K562 (cell line): ENCODE measurements around the gene RALGAPB. TPM values are rescaled to one million over a fixed set of nuclear protein-coding genes. Genes with fewer than 3 reads are reported as not detected.
A peak's percentile ranks its signal among the peaks of the same experiment; 100 is the strongest.

ENCODE experiments used
- DIDO1 ChIP-seq: fragments of 450-650 bp; IDR thresholded peaks from 2 replicates; pipeline ENCODE4 v1.6.1; 2016; ENCODE audit warnings: low read depth, missing biosample characterization, missing genetic modification characterization
- ETV5 ChIP-seq: sonication (generic); formaldehyde crosslinking; IDR thresholded peaks from 2 replicates; pipeline ENCODE4 v1.4.0; 2020; ENCODE audit warnings: low read depth, mild to moderate bottlenecking, missing genetic modification reagents
- GTF3C2 ChIP-seq: IDR thresholded peaks from 3 replicates; pipeline ENCODE4 v1.6.1; 2011; ENCODE audit warnings: borderline replicate concordance, mild to moderate bottlenecking, moderate library complexity; ENCODE audit not compliant: insufficient read length; ENCODE audit errors: extremely low read depth
- HNRNPUL1 ChIP-seq: fragments of 200-400 bp; formaldehyde crosslinking; IDR thresholded peaks from 2 replicates; pipeline ENCODE4 v1.6.1; 2017; ENCODE audit warnings: low read length
- NCOA1 ChIP-seq: fragments of 450-650 bp; IDR thresholded peaks from 2 replicates; pipeline ENCODE4 v1.6.1; 2016; ENCODE audit warnings: low read depth
- SMARCA4 ChIP-seq: fragments of 450-650 bp; IDR thresholded peaks from 2 replicates; pipeline ENCODE4 v1.6.1; 2016
- ZC3H4 ChIP-seq: sonication (generic); formaldehyde crosslinking; IDR thresholded peaks from 2 replicates; pipeline ENCODE4 v1.9.0; 2021; ENCODE audit warnings: missing genetic modification reagents, borderline replicate concordance
- ZNF318 ChIP-seq, 2 experiments: fragments of 450-650 bp; IDR thresholded peaks; 2 replicates each; pipeline ENCODE4 v1.6.1; 2016; ENCODE audit warnings: mild to moderate bottlenecking in 2 of 2, borderline replicate concordance in 1 of 2, low read depth in 1 of 2, moderate library complexity in 1 of 2
- ZNF354B ChIP-seq: fragments of 250-450 bp; sonication (Bioruptor Pico); IDR thresholded peaks from 2 replicates; pipeline ENCODE4 v1.4.0; 2020
- ZNF518B ChIP-seq: fragments of 250-450 bp; sonication (Bioruptor Pico); IDR thresholded peaks from 2 replicates; pipeline ENCODE4 v1.5.0; 2021; ENCODE audit warnings: mild to moderate bottlenecking, moderate library complexity
- ZNF583 ChIP-seq: fragments of 250-450 bp; sonication (Bioruptor Pico); IDR thresholded peaks from 2 replicates; pipeline ENCODE4 v1.4.0; 2020
- ZNF717 ChIP-seq: fragments of 250-450 bp; sonication (Bioruptor Pico); IDR thresholded peaks from 2 replicates; pipeline ENCODE4 v1.5.0; 2021
- polyA plus RNA-seq, 8 experiments: library from polyadenylated mRNA; depleted of rRNA in 4 of 8; stranded (reverse) in 5 of 8; unstranded in 3 of 8; fragments of >200 nt; fragmentation: Nextera tagmentation in 2 of 8; fragmentation: Illumina TruSeq in 1 of 8; extraction: Ambion mirVana in 2 of 8; extraction: Trizol in 1 of 8; gene quantifications; 2 replicates each; pipeline versions ENCODE4 v1.2.1 to v1.2.3, GENCODE V29; 2011 to 2014; ENCODE audit warnings: inconsistent platforms in 1 of 8, missing spikeins in 1 of 8
- total RNA-seq, 7 experiments: library from RNA; depleted of rRNA in 6 of 7; stranded (reverse); fragments of >200 nt in 6 of 7; fragmentation: Illumina TruSeq in 2 of 7; extraction: Trizol in 2 of 7; gene quantifications; 2 replicates each; pipeline versions ENCODE4 v1.2.1 to v1.2.3, GENCODE V29; 2011 to 2021; ENCODE audit warnings: low replicate concordance in 1 of 7

RALGAPB gene
- total and polyA plus RNA-seq, 9 of the 15 experiments (the other 6 are each of a cell fraction or from before 2014, with no cell fraction given): 4.3 to 25.6 (median 13.6) TPM

- TF ChIP-seq ZNF318 (IDR thresholded peaks at IDR 0.05; ENCODE audit: borderline replicate concordance in 1 of 2, low read depth in 1 of 2) (no peak), ZNF518B (CRISPR knock-in tag) (no peak), NCOA1 (peak; percentile 55; the same call in 1 of the 2 replicates), DIDO1 (tag) (no peak), SMARCA4 (peak; percentile 92), ZNF583 (CRISPR knock-in tag) (0 out of 2 replicates have a peak, but pooled peaks have one; percentile 36), ZNF354B (CRISPR knock-in tag) (no peak), ZNF717 (CRISPR knock-in tag) (no peak), ETV5 (peak; percentile 80), GTF3C2 (no peak), ZC3H4 (CRISPR knock-in tag) (no peak), HNRNPUL1 (no peak)
These were observed 91.3 kb downstream of the RALGAPB start (continued) for GRCh38 chr20:38563802-38564431.
